Natural killer cell (primary cell): ENCODE results near the gene LRP5. TPM values are rescaled to one million over a fixed set of nuclear protein-coding genes. Genes with fewer than 3 reads are reported as not detected.
A peak's percentile ranks its signal among the peaks of the same experiment; 100 is the strongest.

ENCODE experiments used
- ATAC-seq, 3 donors: fragments of 150-1000 bp in 2 of 3; fragments of 200-7000 bp in 1 of 3; cut with Tn5 transposase; 1 replicate in 1 of 3; 2 replicates in 2 of 3; pipeline ENCODE4 v1.10.0; 2021; ENCODE audit warnings: mild to moderate bottlenecking in 2 of 3, moderate library complexity in 2 of 3
- DNase-seq, 2 donors: peaks; one replicate each; pipeline versions ENCODE4 v3.0.0 to v3.0.0-alpha.2; 2013 to 2021; ENCODE audit warnings: mixed read lengths in 1 of 2
- H3K27ac ChIP-seq: one replicate; pipeline ENCODE4 v1.5.1; 2013; ENCODE audit warnings: mild to moderate bottlenecking, low read length
- H3K27me3 ChIP-seq: one replicate; pipeline ENCODE4 v1.6.1; 2013; ENCODE audit warnings: low read length; ENCODE audit not compliant: control insufficient read depth, insufficient read depth
- H3K36me3 ChIP-seq: one replicate; pipeline ENCODE4 v1.6.1; 2013; ENCODE audit warnings: low read length; ENCODE audit not compliant: control insufficient read depth, insufficient read depth
- H3K4me1 ChIP-seq: one replicate; pipeline ENCODE4 v1.6.1; 2013; ENCODE audit warnings: low read length; ENCODE audit not compliant: control insufficient read depth, insufficient read depth
- H3K4me3 ChIP-seq: one replicate; pipeline ENCODE4 v1.5.1; 2013; ENCODE audit warnings: low read length
- H3K9me3 ChIP-seq: one replicate; pipeline ENCODE4 v1.6.1; 2013; ENCODE audit warnings: low read length; ENCODE audit not compliant: control insufficient read depth, insufficient read depth
- H3K27ac Mint-ChIP-seq, 2 donors: one replicate each; pipeline ENCODE4 v1.8.0; 2022; ENCODE audit warnings: mild to moderate bottlenecking in 2 of 2, mixed read lengths in 2 of 2, moderate library complexity in 1 of 2
- H3K27me3 Mint-ChIP-seq, 2 donors: one replicate each; pipeline ENCODE4 v1.8.0; 2022; ENCODE audit warnings: low read depth in 2 of 2, mixed read lengths in 2 of 2
- H3K36me3 Mint-ChIP-seq: one replicate; pipeline ENCODE4 v1.8.0; 2022; ENCODE audit warnings: mixed read lengths
- H3K4me1 Mint-ChIP-seq, 2 donors: one replicate each; pipeline ENCODE4 v1.8.0; 2022; ENCODE audit warnings: mixed read lengths in 2 of 2
- H3K4me3 Mint-ChIP-seq: one replicate; pipeline ENCODE4 v1.8.0; 2022; ENCODE audit warnings: mild to moderate bottlenecking, moderate library complexity, mixed read lengths
- H3K9me3 Mint-ChIP-seq, 2 donors: one replicate each; pipeline ENCODE4 v1.8.0; 2022; ENCODE audit warnings: mixed read lengths in 2 of 2
- CTCF ChIP-seq: fragments of 200-600 bp; IDR thresholded peaks from one replicate; pipeline ENCODE4 v1.8.0; 2022; ENCODE audit warnings: antibody characterized with exemption
- WGBS: methylation state at CpG from one replicate; pipeline ENCODE4 v1.1.7; 2013; ENCODE audit warnings: missing lambda C conversion rate; ENCODE audit not compliant: insufficient coverage; 5-methylcytosine and 5-hydroxymethylcytosine counted together
- intact Hi-C: fragments of 100-400 bp; cut with micrococcal nuclease; formaldehyde crosslinking; loops from one replicate; pipeline ENCODE4 v1.14.2; 2022
- total RNA-seq, 4 donors: library from RNA; stranded (reverse); fragments of 120-200 nt in 1 of 4; gene quantifications; one replicate each; pipeline versions ENCODE4 v1.2.3 to v1.2.4, GENCODE V29; 2013 to 2022

Gene LRP5
- total RNA-seq, 3 donors from 2014 or later (not counting 1 experiment from before 2014, with no cell fraction given) = 0.36 to 1.3 (median 0.89) TPM

- no peak for ATAC-seq
- H3K36me3 ChIP-seq = no peaks in the 10 kb centered on the region
- TF ChIP-seq CTCF = no peak
- H3K4me3 ChIP-seq = no peak overlapping the region
- 92% methylated on average over 11 of the region's 11 CpGs for WGBS
- H3K4me3 Mint-ChIP-seq = peak overlapping the region; percentile 25
- no peak overlapping the region for H3K27ac ChIP-seq
- peaks cover 37 to 47% of the 10 kb centered on the region in 2 donors for H3K4me1 Mint-ChIP-seq
- H3K27ac Mint-ChIP-seq = peak overlapping the region in 1 of 2 donors; percentile 33
- no peaks in the 10 kb centered on the region for H3K27me3 ChIP-seq
- no peaks in the 10 kb centered on the region for H3K9me3 Mint-ChIP-seq
- H3K4me1 ChIP-seq = peaks cover 41% of the 10 kb centered on the region
- no peaks in the 10 kb centered on the region for H3K9me3 ChIP-seq
- H3K36me3 Mint-ChIP-seq = no peaks in the 10 kb centered on the region
- peaks cover 9 to 12% of the 10 kb centered on the region in 2 donors for H3K27me3 Mint-ChIP-seq
- no peak for DNase-seq
- intact Hi-C loops = no loop called here
These were observed 25.8 kb downstream of the LRP5 start for GRCh38 chr11:68338051-68338780.

- no peaks in the 10 kb centered on the region for H3K27me3 ChIP-seq
- ATAC-seq (peak; percentile 64 to 73 (median 69)), DNase-seq (peak in 1 of 2 donors; percentile 59)
- Mint-ChIP-seq H3K9me3 (no peaks in the 10 kb centered on the region), H3K27me3 (peaks cover 9 to 12% of the 10 kb centered on the region in 2 donors), H3K4me1 (peaks cover 37 to 47% of the 10 kb centered on the region in 2 donors), H3K36me3 (no peaks in the 10 kb centered on the region), H3K4me3 (no peak overlapping the region), H3K27ac (peak overlapping the region in 1 of 2 donors; percentile 66)
- H3K9me3 ChIP-seq = no peaks in the 10 kb centered on the region
- 81% methylated on average over 13 of the region's 16 CpGs for WGBS
- H3K4me3 ChIP-seq = no peak overlapping the region
- intact Hi-C loops = no loop called here
- H3K4me1 ChIP-seq = peaks cover 41% of the 10 kb centered on the region
- H3K36me3 ChIP-seq = no peaks in the 10 kb centered on the region
- no peak for TF ChIP-seq CTCF
- no peak overlapping the region for H3K27ac ChIP-seq
These were observed 27.8 kb downstream of the LRP5 start for GRCh38 chr11:68340003-68340767.

- intact Hi-C loops = no loop called here
- TF ChIP-seq CTCF = no peak
- H3K36me3 ChIP-seq = no peaks in the 10 kb centered on the region
- Mint-ChIP-seq H3K4me1 (peaks cover 31 to 40% of the 10 kb centered on the region in 2 donors), H3K9me3 (no peaks in the 10 kb centered on the region), H3K4me3 (no peak overlapping the region), H3K27ac (peak overlapping the region; percentile 25 to 66), H3K27me3 (peaks cover 9 to 12% of the 10 kb centered on the region in 2 donors), H3K36me3 (no peaks in the 10 kb centered on the region)
- 62% methylated on average over 13 of the region's 15 CpGs for WGBS
- DNase-seq = peak in 1 of 2 donors; percentile 47
- H3K27ac ChIP-seq = no peak overlapping the region
- H3K4me3 ChIP-seq = no peak overlapping the region
- H3K9me3 ChIP-seq = no peaks in the 10 kb centered on the region
- H3K27me3 ChIP-seq = no peaks in the 10 kb centered on the region
- H3K4me1 ChIP-seq = peaks cover 33% of the 10 kb centered on the region
- ATAC-seq = peak in 2 of 3 donors; percentile 53 to 69
These were observed 28.6 kb downstream of the LRP5 start for GRCh38 chr11:68340784-68341556.
